HepG2 (cell line): ENCODE results near the gene PRR15L. TPM values are rescaled to one million over a fixed set of nuclear protein-coding genes. Genes with fewer than 3 reads are reported as not detected.

ENCODE experiments used
- CHD4 ChIP-seq: fragments of 200-600 bp; sonication (generic); IDR thresholded peaks from 2 replicates; pipeline ENCODE4 v1.7.0; 2017; ENCODE audit warnings: mild to moderate bottlenecking, low read length, borderline replicate concordance
- IRX3 ChIP-seq: sonication (generic); formaldehyde crosslinking; IDR thresholded peaks from 2 replicates; pipeline ENCODE4 v1.8.1; 2023; ENCODE audit warnings: mild to moderate bottlenecking, low read depth, missing genetic modification reagents, borderline replicate concordance
- JDP2 ChIP-seq: sonication (generic); formaldehyde crosslinking; IDR thresholded peaks from 2 replicates; pipeline ENCODE4 v1.8.1; 2022; ENCODE audit warnings: missing genetic modification reagents, borderline replicate concordance
- JUN ChIP-seq: sonication (generic); formaldehyde crosslinking; IDR thresholded peaks from 2 replicates; pipeline ENCODE4 v1.4.0; 2020; ENCODE audit warnings: mild to moderate bottlenecking, missing genetic modification reagents
- MEIS2 ChIP-seq: sonication (generic); formaldehyde crosslinking; IDR thresholded peaks from 2 replicates; pipeline ENCODE4 v1.9.0; 2021; ENCODE audit warnings: mild to moderate bottlenecking, missing genetic modification reagents
- PHF8 ChIP-seq: sonication (generic); formaldehyde crosslinking; IDR thresholded peaks from 2 replicates; pipeline ENCODE4 v1.5.0; 2020; ENCODE audit warnings: missing genetic modification reagents
- RORA ChIP-seq: sonication (generic); formaldehyde crosslinking; IDR thresholded peaks from 2 replicates; pipeline ENCODE4 v1.5.0; 2020; ENCODE audit warnings: mild to moderate bottlenecking, missing genetic modification reagents, moderate library complexity
- ZBTB20 ChIP-seq: sonication (generic); formaldehyde crosslinking; IDR thresholded peaks from 2 replicates; pipeline ENCODE4 v1.8.1; 2023; ENCODE audit warnings: missing genetic modification reagents, low read depth, mild to moderate bottlenecking, borderline replicate concordance
- ZBTB38 ChIP-seq: sonication (generic); formaldehyde crosslinking; IDR thresholded peaks from 2 replicates; pipeline ENCODE4 v1.5.1; 2020; ENCODE audit warnings: mild to moderate bottlenecking, missing genetic modification reagents
- ZBTB7A ChIP-seq: sonication (generic); formaldehyde crosslinking; IDR thresholded peaks from 2 replicates; pipeline ENCODE4 v1.8.0; 2022; ENCODE audit warnings: mild to moderate bottlenecking, missing genetic modification reagents
- ZFP37 ChIP-seq: sonication (generic); formaldehyde crosslinking; IDR thresholded peaks from 2 replicates; pipeline ENCODE4 v1.4.0; 2020; ENCODE audit warnings: missing genetic modification reagents, borderline replicate concordance
- ZFP90 ChIP-seq: sonication (generic); formaldehyde crosslinking; IDR thresholded peaks from 2 replicates; pipeline ENCODE4 v1.8.0; 2022; ENCODE audit warnings: missing genetic modification reagents, mild to moderate bottlenecking, inconsistent platforms, borderline replicate concordance
- ZFX ChIP-seq: sonication (generic); formaldehyde crosslinking; IDR thresholded peaks from 2 replicates; pipeline ENCODE4 v1.4.0; 2020; ENCODE audit warnings: mild to moderate bottlenecking, low read depth, missing genetic modification reagents, moderate library complexity
- ZNF253 ChIP-seq: sonication (generic); formaldehyde crosslinking; IDR thresholded peaks from 2 replicates; pipeline ENCODE4 v1.8.0; 2022; ENCODE audit warnings: mild to moderate bottlenecking, missing genetic modification reagents, borderline replicate concordance
- ZNF549 ChIP-seq: sonication (generic); formaldehyde crosslinking; IDR thresholded peaks from 2 replicates; pipeline ENCODE4 v1.5.0; 2020; ENCODE audit warnings: missing genetic modification reagents
- ZNF652 ChIP-seq: IDR thresholded peaks from 2 replicates; pipeline ENCODE4 v1.6.1; 2016; ENCODE audit warnings: low read depth, borderline replicate concordance
- ZNF746 ChIP-seq: sonication (generic); formaldehyde crosslinking; IDR thresholded peaks from 2 replicates; pipeline ENCODE4 v1.8.0; 2022; ENCODE audit warnings: mild to moderate bottlenecking, missing genetic modification reagents
- polyA plus RNA-seq, 8 experiments: library from polyadenylated mRNA; depleted of rRNA in 3 of 8; stranded (reverse) in 7 of 8; unstranded in 1 of 8; fragments of >200 nt; fragmentation: Illumina TruSeq in 4 of 8; extraction: Trizol in 4 of 8; gene quantifications; 2 replicates each; pipeline versions ENCODE4 v1.2.1 to v1.2.3, GENCODE V29; 2011 to 2016; ENCODE audit warnings: low read depth in 4 of 8, missing spikeins in 1 of 8, mixed read lengths in 1 of 8; ENCODE audit not compliant: insufficient read depth in 1 of 8
- total RNA-seq, 5 experiments: library from RNA; depleted of rRNA; stranded (reverse); fragments of >200 nt; fragmentation: Illumina TruSeq; extraction: Trizol; gene quantifications; 2 replicates each; pipeline ENCODE4 v1.2.3, GENCODE V29; 2016; ENCODE audit warnings: low read depth in 1 of 5
- TF ChIP-seq, protein P1 (sequence below): sonication (generic); formaldehyde crosslinking; IDR thresholded peaks from 2 replicates; pipeline ENCODE4 v1.4.0; 2020; ENCODE audit warnings: missing genetic modification reagents
- TF ChIP-seq, protein P2 (sequence below): IDR thresholded peaks from 2 replicates; pipeline ENCODE4 v1.4.0; 2020; ENCODE audit warnings: mild to moderate bottlenecking, missing genetic modification reagents
- TF ChIP-seq, protein P3 (sequence below): sonication (generic); formaldehyde crosslinking; IDR thresholded peaks from 2 replicates; pipeline ENCODE4 v1.4.0; 2020; ENCODE audit warnings: missing genetic modification reagents; ENCODE audit errors: not compliant biosample characterization

The PRR15L gene
- total and polyA plus RNA-seq, 2 of the 13 experiments (the other 11 are each of a cell fraction or from before 2014, with no cell fraction given), result 0.44 to 2.0 TPM

DNA sequence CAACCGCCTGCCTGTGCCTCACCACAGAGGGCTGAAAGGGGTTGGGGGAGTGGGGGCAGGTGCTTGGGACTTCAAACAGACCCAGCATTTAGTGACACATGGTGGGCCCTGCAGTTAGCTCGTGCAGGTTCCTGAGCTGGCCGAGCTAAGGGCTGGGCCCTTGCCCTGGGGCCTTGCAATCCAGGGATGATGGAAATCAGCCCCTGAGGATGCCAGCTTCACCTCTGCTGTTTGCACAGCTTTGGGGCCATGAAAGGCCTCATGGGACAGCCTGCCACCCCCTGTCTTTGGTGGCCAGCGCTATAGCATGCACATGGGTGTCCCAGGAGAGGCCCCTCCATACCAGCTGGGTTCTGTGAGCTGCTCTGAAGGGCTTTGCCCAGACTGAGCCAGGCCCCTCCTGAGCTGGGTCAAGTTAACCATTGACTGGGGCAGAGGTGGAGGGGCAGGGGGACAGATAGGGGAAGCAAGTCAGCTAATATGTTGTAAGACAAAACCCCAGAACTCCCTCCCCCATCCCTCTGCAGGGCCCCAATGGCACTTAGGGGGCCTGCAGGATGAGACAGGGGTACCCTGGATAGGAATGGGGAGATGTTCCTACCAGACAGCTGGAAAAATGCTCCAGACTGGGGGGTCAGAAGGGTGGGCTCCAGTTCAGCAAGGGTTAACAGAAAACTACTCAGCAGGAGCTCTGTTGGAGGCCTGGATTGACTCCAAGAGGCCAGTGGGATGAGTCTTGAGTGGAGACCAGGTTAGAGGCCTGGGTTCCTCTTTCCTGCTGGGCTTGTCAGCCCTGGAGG lies 692 bp downstream of the PRR15L start (continued):
- TF ChIP-seq, protein P1, sequence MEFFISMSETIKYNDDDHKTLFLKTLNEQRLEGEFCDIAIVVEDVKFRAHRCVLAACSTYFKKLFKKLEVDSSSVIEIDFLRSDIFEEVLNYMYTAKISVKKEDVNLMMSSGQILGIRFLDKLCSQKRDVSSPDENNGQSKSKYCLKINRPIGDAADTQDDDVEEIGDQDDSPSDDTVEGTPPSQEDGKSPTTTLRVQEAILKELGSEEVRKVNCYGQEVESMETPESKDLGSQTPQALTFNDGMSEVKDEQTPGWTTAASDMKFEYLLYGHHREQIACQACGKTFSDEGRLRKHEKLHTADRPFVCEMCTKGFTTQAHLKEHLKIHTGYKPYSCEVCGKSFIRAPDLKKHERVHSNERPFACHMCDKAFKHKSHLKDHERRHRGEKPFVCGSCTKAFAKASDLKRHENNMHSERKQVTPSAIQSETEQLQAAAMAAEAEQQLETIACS (CRISPR knock-in tag), result no peak
- no peak for TF ChIP-seq JDP2 (CRISPR knock-in tag)
- TF ChIP-seq ZNF549 (CRISPR knock-in tag), result no peak
- 0 out of 2 replicates have a peak, but pooled peaks have one; percentile 59 for TF ChIP-seq ZBTB7A (CRISPR knock-in tag)
- no peak for TF ChIP-seq IRX3 (CRISPR knock-in tag)
- TF ChIP-seq ZFP37 (CRISPR knock-in tag), result no peak
- peak; percentile 17; the same call in 1 of the 2 replicates for TF ChIP-seq ZBTB20 (CRISPR knock-in tag)
- no peak for TF ChIP-seq MEIS2 (CRISPR knock-in tag)
- TF ChIP-seq ZFX (CRISPR knock-in tag), result peak; percentile 71; the same call in 1 of the 2 replicates
- TF ChIP-seq, protein P2, sequence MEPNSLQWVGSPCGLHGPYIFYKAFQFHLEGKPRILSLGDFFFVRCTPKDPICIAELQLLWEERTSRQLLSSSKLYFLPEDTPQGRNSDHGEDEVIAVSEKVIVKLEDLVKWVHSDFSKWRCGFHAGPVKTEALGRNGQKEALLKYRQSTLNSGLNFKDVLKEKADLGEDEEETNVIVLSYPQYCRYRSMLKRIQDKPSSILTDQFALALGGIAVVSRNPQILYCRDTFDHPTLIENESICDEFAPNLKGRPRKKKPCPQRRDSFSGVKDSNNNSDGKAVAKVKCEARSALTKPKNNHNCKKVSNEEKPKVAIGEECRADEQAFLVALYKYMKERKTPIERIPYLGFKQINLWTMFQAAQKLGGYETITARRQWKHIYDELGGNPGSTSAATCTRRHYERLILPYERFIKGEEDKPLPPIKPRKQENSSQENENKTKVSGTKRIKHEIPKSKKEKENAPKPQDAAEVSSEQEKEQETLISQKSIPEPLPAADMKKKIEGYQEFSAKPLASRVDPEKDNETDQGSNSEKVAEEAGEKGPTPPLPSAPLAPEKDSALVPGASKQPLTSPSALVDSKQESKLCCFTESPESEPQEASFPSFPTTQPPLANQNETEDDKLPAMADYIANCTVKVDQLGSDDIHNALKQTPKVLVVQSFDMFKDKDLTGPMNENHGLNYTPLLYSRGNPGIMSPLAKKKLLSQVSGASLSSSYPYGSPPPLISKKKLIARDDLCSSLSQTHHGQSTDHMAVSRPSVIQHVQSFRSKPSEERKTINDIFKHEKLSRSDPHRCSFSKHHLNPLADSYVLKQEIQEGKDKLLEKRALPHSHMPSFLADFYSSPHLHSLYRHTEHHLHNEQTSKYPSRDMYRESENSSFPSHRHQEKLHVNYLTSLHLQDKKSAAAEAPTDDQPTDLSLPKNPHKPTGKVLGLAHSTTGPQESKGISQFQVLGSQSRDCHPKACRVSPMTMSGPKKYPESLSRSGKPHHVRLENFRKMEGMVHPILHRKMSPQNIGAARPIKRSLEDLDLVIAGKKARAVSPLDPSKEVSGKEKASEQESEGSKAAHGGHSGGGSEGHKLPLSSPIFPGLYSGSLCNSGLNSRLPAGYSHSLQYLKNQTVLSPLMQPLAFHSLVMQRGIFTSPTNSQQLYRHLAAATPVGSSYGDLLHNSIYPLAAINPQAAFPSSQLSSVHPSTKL (CRISPR knock-in tag), result no peak; the same call in 1 of the 2 replicates
- TF ChIP-seq PHF8 (CRISPR knock-in tag), result peak; percentile 41
- TF ChIP-seq ZNF652 (CRISPR knock-in tag), result peak; percentile 92
- TF ChIP-seq JUN (CRISPR knock-in tag), result no peak
- TF ChIP-seq ZNF746, result no peak
- TF ChIP-seq ZFP90 (CRISPR knock-in tag), result peak; percentile 51; the same call in 1 of the 2 replicates
- TF ChIP-seq CHD4, result no peak
- no peak for TF ChIP-seq RORA
- TF ChIP-seq ZBTB38 (CRISPR knock-in tag), result no peak
- TF ChIP-seq ZNF253, result no peak
- TF ChIP-seq, protein P3, sequence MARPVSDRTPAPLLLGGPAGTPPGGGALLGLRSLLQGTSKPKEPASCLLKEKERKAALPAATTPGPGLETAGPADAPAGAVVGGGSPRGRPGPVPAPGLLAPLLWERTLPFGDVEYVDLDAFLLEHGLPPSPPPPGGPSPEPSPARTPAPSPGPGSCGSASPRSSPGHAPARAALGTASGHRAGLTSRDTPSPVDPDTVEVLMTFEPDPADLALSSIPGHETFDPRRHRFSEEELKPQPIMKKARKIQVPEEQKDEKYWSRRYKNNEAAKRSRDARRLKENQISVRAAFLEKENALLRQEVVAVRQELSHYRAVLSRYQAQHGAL (CRISPR knock-in tag), result no peak
